NCI-H510A (cell line): ENCODE results near the gene RNASE13.
"Not testable (repeated sequence)": the region's sequence is repeated elsewhere in the genome, so short reads cannot be mapped to it uniquely, and the experiment has no call there.

ENCODE experiments used
- DNase-seq: peaks from one replicate; lab custom pipeline; 2025; lab: John Stamatoyannopoulos, UW

The RNASE13 gene

DNA sequence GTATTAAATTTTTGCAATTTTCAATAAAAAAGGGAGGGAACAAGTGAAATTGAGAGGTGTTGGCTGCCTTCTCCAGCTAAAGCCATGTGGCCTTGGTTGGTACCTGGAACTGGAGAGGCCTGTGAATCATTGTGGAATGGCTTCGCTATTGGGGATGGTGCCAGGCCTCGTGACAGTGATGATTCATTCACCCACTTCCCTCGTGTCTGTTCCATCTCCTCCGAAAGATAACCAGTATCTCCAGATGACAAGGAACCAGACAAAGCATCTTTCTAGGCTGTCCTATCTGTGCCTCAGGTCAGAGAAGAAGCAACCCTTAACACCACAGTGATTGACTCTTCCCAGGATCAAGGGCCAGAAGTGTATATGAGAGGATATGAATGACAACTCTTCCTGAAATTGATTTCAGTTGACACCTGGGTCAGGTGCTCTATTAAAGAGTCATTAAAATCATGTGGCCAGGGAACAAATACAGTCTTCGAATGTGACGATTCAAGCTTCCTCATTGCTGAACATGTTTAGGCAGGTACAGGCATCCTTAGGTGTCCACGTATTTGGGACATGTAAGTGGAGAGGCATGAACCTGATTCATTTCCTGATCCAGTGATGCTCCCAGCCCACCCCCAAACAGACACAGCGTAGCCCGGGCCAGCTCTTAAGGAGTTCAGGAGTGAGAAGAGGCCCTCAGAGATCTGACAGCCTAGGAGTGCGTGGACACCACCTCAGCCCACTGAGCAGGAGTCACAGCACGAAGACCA, 7.2 kb upstream of the RNASE13 start, which contains the start of gene RNASE7:
RNASE7 (plus strand) TSS at position 687 of the 758 bp plus-strand sequence. CDS start 631 bp downstream, outside the sequence.
- DNase-seq, result no peak

GRCh38 chr14:21040941-21041340, 6.3 kb upstream of the RNASE13 start:
- not testable (repeated sequence) for DNase-seq

DNA sequence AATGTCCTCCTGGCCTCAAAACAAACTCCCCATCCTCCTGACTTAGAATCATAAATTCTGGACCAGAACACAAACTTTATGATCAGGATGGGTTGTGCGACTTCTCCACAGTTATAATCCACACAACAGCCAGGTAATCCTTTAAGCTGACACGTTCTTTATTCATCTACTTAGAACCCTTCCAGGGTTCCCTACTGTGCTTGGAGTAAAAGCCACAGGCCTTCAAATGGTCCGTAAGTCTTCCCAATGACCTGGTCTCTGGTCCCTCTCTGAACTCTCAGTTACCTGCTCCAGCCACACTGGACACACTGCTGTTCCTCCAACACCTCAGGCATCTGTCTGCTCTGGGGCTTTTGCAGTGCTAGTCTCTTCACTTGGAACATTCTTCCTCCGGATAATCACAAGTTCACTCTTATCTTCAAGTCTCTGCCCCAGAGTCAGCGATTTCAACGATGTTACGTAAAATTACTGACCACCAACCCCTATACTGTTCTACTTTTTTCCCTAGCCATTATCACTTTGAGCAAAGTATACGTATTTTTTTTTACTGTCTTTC, 5.8 kb upstream of the RNASE13 start:
- DNase-seq, result no peak

DNA sequence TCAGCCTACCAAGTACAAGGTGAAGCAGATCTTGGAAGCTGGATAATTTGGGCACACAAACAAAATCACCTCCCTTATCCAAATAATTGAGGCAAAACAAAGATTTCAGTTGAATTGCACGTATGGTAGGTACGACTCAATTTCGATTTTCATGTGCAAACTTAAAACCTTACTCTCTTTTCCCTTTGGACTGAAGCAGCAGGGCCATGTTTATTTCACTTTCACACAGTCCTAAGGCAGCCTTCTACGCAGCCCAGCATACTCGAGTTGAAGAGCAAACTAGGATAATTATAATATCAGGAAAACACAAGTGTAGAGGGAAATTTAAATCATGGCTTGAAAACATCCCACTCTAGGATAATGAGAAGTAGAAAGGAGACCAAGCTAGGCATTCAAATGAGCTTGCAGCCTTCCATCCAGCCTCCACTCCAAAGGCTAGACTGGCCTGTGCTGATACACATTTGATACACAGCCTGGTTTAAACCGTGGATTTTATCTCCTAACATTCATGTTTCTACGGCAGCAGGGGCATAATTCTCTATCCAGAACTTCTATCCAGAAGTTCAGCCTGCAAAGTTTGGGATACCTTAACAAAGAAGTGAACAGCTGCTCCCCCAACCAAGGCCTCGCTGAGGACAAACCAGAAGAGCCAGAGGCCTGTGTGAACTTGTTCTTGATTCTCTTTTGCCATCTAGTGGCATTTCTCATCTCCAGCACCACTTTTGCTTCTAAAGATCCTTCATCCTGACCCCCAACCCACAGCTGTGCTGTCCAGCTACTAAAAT, 5.2 kb upstream of the RNASE13 start:
- no peak for DNase-seq

DNA sequence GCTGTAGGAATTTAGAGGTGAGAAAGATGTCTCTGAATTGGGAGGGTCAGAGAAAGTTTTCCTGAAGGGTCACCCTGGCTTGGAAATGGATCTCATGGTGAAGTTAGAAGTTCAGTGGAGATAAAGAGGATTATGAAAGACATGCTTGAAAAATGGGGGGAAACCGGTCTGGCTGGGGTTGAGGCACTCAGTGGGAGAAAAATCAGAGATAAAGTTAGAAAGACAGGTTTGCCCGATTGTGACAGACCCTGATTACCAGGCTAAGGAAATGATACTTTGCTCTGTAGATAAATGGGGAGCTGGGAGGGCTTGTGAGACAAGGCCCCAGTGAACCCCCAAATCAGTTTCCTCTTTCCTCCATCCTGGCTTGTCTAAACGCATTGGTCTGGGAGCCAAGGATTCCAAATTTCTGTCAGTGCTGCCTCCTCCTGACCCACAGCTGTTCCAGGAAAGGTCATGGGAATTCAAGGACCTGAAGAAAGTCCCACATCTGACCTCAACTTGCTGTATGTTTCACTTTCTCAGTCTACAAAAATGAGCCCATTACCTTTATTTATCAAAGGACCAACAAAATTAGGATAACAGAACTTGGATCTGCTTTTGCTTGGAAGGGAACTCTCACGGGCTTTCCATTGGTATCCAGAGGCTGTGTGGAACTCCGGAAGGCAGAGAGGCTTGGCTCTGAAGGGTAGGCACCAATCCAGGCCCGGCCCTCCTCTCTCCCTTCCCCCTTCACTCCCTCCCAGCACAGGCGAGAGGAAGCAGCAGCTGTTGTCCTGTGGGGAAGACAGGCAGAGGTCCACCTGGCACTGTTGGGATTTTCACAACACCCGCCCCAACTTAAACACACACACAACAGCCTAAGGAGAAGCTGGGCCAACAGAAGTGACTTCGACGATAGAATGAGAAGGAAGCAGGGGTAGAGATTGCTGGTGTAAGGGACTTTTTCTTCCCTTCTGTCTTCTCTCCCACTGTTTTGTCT, 4.1 kb upstream of the RNASE13 start:
- DNase-seq, result peak; percentile 12

DNA sequence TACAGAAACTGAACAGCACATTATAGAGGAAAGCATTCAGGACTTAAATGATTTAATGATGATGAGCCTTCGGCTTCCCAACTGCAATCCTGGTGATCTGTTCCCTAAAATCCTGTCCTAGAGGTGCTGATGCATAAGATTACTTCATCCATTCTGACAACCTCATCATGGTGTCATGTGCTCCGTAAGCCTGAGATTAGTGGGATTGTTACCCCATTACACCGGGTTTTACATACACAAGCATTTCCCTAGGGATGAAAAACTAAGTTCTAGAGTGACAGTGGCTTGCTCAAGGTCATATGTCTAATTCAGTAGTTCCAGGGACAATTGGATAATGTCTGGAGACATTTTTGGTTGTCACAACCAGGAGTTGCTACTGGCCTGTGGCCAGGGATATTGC, 2.5 kb upstream of the RNASE13 start:
- no peak for DNase-seq

DNA sequence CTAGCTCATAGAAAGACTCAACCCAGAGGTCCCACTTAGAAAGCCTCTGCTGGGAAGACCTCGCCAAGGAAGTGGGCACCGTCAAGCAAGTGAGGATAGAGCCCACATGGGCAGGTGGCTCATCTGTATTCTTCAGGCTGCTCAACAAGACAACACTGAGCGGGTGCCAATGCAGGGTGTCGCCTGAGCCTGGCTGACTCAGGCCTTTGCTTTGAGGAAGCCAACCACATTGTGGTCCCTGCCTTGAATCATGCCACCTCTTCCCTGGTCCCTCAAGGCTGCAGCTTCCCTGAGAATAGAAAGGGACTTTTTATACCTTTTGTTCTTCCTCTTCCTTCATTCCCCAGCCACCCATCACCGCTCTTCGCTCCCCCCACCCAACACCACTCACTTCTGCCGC, 2.1 kb upstream of the RNASE13 start:
- DNase-seq, result no peak

- DNase-seq, result no peak
These were observed 1.4 kb downstream of the RNASE13 start for GRCh38 chr14:21033133-21033698.

DNA sequence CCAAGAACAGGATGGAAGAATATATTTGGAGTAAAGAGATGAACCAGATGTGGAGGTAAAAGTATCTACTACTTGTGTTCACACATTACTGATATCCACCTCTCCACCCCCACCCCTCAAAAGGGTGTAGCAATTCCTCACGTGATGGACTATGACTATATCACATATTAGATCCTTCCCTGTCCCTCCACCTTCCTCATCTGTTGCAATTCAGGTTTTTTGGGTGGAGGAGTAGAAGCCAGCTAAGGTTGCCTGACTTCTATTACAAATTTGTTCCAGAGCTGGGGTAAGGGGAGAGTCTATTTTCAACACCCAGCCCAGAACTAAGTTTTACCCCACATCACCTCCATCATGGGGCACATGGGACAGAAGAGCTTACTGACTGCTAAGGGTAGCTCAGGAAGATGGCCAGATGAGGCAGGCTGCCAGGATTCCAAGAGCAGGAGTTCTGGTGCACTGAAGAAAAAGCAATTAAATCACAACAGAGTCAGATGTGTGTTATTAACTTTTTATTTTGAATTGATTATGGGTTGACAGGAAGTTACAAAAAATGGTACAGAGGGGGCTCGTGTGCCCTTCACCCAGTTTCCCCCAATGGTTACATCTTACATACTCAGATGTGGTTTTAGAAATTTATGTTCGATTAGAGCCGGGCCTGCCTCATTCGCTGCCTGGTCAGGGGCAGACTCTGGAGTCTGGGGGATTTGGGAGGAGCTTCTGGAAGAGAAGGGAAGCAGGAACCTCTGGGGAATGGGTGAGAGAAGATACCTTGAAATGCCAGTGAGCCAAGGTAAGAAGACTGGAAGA, 2.1 kb downstream of the RNASE13 start:
- no peak for DNase-seq

GRCh38 chr14:21030531-21030930, 4.1 kb downstream of the RNASE13 start:
- DNase-seq, result no peak

- DNase-seq, result no peak
These were observed 4.7 kb downstream of the RNASE13 start, which contains the start of gene TPPP2 for GRCh38 chr14:21029917-21030316. TSS of gene TPPP2 (plus strand) at chr14:21030217. CDS start at chr14:21030582, 365 bp downstream.

- DNase-seq, result no peak
These were observed 7.7 kb downstream of the RNASE13 start for GRCh38 chr14:21026988-21027315.

DNA sequence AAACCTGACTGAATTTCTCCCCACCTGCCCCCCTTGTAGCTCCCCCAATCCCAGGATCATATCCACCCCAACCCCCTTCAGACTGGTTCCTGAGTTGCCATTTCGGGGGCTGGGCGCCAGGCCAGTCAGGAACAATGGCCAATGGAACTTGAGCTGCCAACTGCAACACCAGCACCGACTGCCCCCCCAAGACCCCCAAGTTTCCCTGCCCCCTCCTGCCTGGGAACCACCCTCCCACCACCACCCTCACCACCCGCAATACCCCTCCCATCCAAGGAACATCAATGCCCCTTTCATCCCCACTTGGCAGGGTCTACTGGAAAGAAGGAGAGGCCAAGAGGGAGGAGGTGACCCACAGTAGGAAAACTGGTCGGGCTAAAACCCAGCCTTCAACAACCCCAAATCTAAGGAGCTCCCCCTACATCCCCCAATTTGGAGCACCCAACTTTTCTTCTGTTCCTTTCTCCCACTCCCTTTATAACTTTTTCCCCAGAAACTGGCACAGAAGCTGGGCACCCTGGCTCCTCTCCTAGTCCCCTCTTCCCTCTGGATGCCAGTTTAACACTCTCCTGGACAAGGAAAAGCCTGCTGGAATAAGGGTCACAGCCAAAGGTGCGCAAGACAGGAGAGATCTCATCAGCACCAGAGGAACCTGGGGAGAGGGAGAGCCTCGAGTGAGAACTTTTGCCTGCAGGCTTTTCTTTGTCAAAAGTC, 8.2 kb downstream of the RNASE13 start:
- DNase-seq, result no peak

DNA sequence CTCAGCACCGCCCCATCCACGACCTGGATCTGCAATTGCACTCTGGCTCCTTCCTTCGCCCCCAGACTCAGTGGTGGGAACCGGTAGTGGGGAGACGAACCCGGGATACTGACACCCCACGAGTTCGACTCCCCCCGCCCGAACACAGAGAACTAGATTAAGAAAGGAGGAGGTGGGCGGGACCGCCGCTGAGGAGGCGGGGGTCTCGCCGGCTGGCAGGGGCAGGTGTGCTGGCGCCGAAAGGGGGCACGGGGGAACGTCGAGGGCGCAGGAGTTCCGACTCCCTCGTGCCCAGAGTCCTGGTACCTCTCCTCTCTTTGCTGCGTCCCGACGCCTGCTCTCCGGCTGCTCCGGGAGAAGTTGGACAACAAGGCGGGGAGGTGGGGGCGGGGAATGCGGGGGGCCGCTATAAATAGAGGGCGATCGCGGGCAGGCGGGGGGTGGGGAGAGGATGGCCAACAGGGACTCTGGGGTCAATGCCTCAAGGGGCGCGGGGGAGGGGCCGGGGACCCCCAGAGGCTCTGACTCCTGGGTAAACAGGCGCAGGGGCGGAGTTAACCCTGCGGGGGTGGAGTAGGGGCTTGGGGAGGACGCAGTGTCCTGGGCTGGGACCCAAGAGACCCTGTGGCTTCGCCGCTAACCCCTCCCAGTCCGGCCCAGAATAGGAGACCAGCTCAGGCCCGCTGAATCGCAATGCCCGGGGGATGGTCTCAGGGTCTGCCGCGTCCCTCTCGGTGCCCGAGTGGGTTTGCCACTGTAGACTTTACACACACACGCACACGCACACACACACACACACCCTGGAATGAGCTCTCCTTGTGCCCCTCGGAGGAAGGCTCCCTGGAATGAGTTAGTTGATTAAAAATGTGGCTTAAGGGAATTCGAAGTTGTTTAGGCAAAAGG, 9.0 kb downstream of the RNASE13 start:
- no peak for DNase-seq

DNA sequence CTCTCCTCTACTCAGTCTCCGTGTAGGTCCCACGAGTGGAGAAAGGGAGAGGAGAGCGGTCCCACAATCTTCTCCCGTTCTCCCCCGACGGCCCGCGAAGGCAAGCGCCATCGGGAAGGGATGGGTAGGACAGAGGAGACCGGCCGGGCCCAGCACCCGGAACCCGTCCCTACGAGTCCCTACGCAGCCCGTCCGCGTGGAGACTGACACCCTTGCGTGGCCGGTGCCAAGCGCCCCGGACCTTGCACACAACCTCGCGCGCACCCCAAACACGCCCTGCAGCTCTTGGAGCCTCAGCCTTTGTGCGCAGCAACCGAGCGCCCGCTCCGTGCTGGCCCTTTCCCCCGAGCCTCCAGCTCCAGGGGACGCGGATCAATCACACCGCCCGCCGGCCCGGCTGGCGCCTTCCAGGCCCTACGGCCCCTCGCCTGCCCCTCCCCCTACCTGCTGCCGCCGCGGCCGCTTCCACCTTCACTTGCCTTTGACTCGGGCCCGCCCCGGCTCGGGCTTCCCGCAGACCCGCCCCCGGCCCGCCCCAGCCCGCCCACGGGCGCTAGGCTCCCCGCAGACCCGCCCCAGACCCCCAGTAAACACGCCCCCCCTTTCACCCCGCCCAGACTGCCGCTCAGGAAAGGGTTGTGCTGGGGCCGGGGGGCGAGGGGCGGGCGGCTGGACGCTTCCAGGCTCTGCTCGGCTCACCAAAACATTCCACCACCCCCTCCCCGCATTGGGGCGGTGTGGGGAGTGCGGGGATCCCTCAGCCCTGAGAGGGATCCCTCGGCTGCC, 9.8 kb downstream of the RNASE13 start, which contains the start of gene NDRG2:
NDRG2 (minus strand) TSS at position 477 of the 786 bp plus-strand sequence. CDS start 1,746 bp downstream, outside the sequence.
- DNase-seq, result no peak

DNA sequence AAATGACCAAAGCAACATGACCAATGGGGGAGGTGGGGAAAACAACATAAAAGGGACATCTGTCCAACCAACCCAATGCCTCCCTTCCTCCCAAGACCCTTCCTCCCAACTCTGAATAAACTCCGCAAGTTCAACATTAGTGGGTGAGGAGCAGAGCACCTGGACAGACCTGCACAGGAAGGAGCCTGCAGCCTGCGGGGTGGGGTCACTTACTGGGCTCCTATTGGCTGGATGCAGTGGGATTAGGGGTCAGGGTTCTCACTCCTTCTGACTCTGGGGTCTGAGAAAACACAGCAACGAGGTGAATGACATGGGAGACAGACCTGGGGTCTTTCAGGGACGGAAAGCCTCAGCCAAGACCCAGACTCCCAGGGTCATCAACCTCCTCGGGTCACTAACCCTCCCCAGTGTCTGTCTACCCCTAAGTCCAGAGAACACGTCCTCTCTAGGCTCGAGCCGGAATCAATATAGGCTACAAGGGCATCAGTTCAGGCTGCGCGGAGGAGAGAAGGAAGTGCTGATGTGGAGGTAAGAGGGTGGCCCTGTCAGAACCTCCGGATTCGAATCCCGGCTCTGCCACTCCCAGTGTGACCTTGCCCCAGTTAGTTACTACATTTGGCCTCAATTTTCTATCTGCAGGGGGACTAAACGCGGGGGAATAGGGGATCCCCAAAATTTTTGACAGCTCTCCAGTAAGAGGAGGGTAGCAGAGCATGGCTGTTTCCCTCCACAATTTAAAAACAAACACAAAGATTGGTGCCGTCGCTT, 10.6 kb downstream of the RNASE13 start:
- no peak for DNase-seq

- no peak for DNase-seq
These were observed 11.4 kb downstream of the RNASE13 start for GRCh38 chr14:21023174-21023573.
